ENCODE data around the gene FGF1. TPM values are rescaled to one million over a fixed set of nuclear protein-coding genes. Genes with fewer than 3 reads are reported as not detected.

FGF1 gene
- total RNA-seq, 2 experiments from 2014 or later, result not detected

- ChIA-PET POLR2A (no interaction called here), CTCF (no interaction called here)
- no peak overlapping the region for H3K27ac Mint-ChIP-seq
Observed at GRCh38 chr5:142679744-142680143, 6.1 kb downstream of the FGF1 start.

DNA sequence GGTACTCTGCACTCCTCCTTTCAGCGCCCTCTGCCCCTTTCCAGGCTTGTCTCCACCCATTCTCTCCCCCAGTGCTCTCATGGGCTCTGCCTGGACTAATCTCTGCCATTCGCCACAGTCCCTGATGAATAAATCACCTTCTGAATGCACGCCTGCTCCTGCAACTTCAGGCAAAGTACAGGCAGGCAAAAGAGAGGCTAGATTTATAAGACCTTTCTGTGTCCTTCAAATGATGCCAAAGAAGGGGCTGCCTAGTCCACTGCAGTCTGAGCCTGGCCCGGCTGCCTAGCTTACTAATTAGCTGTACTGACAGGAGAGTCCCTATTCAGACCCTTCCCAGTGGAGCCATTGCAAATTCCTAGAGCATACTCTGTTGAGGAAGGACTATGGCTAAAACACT lies 7.4 kb downstream of the FGF1 start:
- DNase-seq (no peak), ATAC-seq (no peak)
- H3K27me3 Mint-ChIP-seq (ENCODE audit: low read depth), result peaks cover 3% of the 10 kb centered on the region
- H3K4me3 Mint-ChIP-seq, result no peak overlapping the region
- H3K27ac Mint-ChIP-seq, result no peak overlapping the region
- CTCF ChIA-PET, result no interaction called here
- no peaks in the 10 kb centered on the region for H3K4me1 Mint-ChIP-seq (ENCODE audit: low read depth)
- no peaks in the 10 kb centered on the region for H3K9me3 Mint-ChIP-seq (ENCODE audit: insufficient read depth)
- POLR2A ChIA-PET, result no interaction called here
- H3K36me3 Mint-ChIP-seq (ENCODE audit: low read depth), result no peaks in the 10 kb centered on the region

More at GRCh38 chr5:142679744-142680143, 6.1 kb downstream of the FGF1 start:
- Mint-ChIP-seq H3K9me3 (ENCODE audit: insufficient read depth) (no peaks in the 10 kb centered on the region), H3K4me3 (no peak overlapping the region), H3K27me3 (ENCODE audit: low read depth) (no peaks in the 10 kb centered on the region), H3K36me3 (ENCODE audit: low read depth) (no peaks in the 10 kb centered on the region), H3K4me1 (ENCODE audit: low read depth) (no peaks in the 10 kb centered on the region)
- DNase-seq (no peak), ATAC-seq (no peak)

GRCh38 chr5:142677198-142677597 lies 8.7 kb downstream of the FGF1 start:
- Mint-ChIP-seq H3K27ac (no peak overlapping the region), H3K36me3 (ENCODE audit: low read depth) (no peaks in the 10 kb centered on the region), H3K9me3 (ENCODE audit: insufficient read depth) (no peaks in the 10 kb centered on the region), H3K27me3 (ENCODE audit: low read depth) (peaks cover 3% of the 10 kb centered on the region), H3K4me1 (ENCODE audit: low read depth) (no peaks in the 10 kb centered on the region), H3K4me3 (no peak overlapping the region)
- ChIA-PET CTCF (interaction anchor here (0.8 kb wide), 1 partner anchor 22 kb away, joined by 3 read pairs; no protein-coding TSS in a partner anchor), POLR2A (no interaction called here)
- ATAC-seq (no peak), DNase-seq (no peak)

DNA sequence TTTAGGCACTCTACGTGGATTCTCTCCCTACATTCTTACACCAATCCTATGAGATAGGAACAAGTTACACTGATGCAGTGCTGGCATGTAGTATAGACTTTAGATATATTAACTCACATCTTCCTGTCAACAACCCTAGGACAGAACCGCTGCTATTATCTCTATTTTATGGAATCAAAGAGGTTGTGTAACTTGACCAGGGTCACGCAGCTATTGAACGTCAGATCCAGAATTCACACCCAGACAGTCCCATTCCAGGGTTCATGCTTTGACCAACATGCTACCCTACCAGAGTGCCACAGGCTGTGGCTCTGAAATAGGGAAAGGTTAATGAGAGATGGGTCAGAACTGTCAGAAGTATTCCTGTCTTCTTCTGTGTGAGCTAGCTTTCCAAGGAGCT lies 9.6 kb downstream of the FGF1 start:
- H3K4me3 Mint-ChIP-seq, result no peak overlapping the region
- DNase-seq (no peak), ATAC-seq (no peak)
- POLR2A ChIA-PET, result interaction anchor here (0.6 kb wide), 1 partner anchor 9 kb away, joined by 3 read pairs; no protein-coding TSS in a partner anchor
- H3K27ac Mint-ChIP-seq, result no peak overlapping the region
- peaks cover 3% of the 10 kb centered on the region for H3K27me3 Mint-ChIP-seq (ENCODE audit: low read depth)
- H3K4me1 Mint-ChIP-seq (ENCODE audit: low read depth), result no peaks in the 10 kb centered on the region
- H3K36me3 Mint-ChIP-seq (ENCODE audit: low read depth), result no peaks in the 10 kb centered on the region
- CTCF ChIA-PET, result interaction anchor here (1.1 to 1.9 kb wide), 3 partner anchors 21 to 212 kb away, joined by 3 to 6 read pairs (median 3); no protein-coding TSS in a partner anchor
- no peaks in the 10 kb centered on the region for H3K9me3 Mint-ChIP-seq (ENCODE audit: insufficient read depth)

- H3K36me3 Mint-ChIP-seq (ENCODE audit: low read depth), result no peaks in the 10 kb centered on the region
- H3K4me1 Mint-ChIP-seq (ENCODE audit: low read depth), result no peaks in the 10 kb centered on the region
- ATAC-seq (no peak), DNase-seq (no peak)
- CTCF ChIA-PET, result interaction anchor here (1.9 kb wide), 1 partner anchor 20 kb away, joined by 6 read pairs; no protein-coding TSS in a partner anchor
- H3K27me3 Mint-ChIP-seq (ENCODE audit: low read depth), result peaks cover 3% of the 10 kb centered on the region
- POLR2A ChIA-PET, result no interaction called here
- no peak overlapping the region for H3K27ac Mint-ChIP-seq
- H3K9me3 Mint-ChIP-seq (ENCODE audit: insufficient read depth), result no peaks in the 10 kb centered on the region
- no peak overlapping the region for H3K4me3 Mint-ChIP-seq
Observed at GRCh38 chr5:142674531-142675469, 11.1 kb downstream of the FGF1 start.

DNA sequence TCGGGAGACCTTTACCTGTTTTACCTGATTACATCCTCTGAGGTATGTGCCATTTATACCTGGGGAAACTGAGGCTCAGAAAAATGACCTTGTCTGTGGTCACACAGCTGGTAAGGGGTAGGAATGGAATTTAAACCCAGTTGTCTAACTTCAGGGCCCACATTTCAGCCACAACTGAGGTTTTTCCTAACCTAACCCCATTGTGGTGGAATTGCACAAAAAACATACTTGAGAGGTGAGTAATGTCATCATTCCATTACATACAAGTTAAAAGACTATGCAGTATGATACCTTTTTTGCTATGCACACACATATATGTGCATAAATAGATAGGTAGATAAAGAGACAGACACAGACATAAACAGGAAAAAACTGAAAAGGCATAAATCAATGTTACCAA lies 14.1 kb downstream of the FGF1 start:
- CTCF ChIA-PET, result interaction anchor here (1.2 to 1.9 kb wide), 3 partner anchors 16 to 41 kb away, joined by 4 to 9 read pairs (median 4); no protein-coding TSS in a partner anchor
- Mint-ChIP-seq H3K4me1 (ENCODE audit: low read depth) (no peaks in the 10 kb centered on the region), H3K27me3 (ENCODE audit: low read depth) (peaks cover 3% of the 10 kb centered on the region), H3K36me3 (ENCODE audit: low read depth) (no peaks in the 10 kb centered on the region), H3K27ac (no peak overlapping the region), H3K9me3 (ENCODE audit: insufficient read depth) (no peaks in the 10 kb centered on the region), H3K4me3 (no peak overlapping the region)
- POLR2A ChIA-PET, result no interaction called here
- DNase-seq (no peak), ATAC-seq (no peak)

GRCh38 chr5:142671266-142671665 lies 14.6 kb downstream of the FGF1 start:
- Mint-ChIP-seq H3K9me3 (ENCODE audit: insufficient read depth) (no peaks in the 10 kb centered on the region), H3K4me3 (no peak overlapping the region), H3K27ac (no peak overlapping the region), H3K4me1 (ENCODE audit: low read depth) (no peaks in the 10 kb centered on the region), H3K36me3 (ENCODE audit: low read depth) (no peaks in the 10 kb centered on the region), H3K27me3 (ENCODE audit: low read depth) (peaks cover 3% of the 10 kb centered on the region)
- DNase-seq (no peak), ATAC-seq (no peak)
- POLR2A ChIA-PET, result no interaction called here
- CTCF ChIA-PET, result interaction anchor here (1.2 to 1.5 kb wide), 2 partner anchors 16 to 42 kb away, joined by 4 to 9 read pairs; no protein-coding TSS in a partner anchor

DNA sequence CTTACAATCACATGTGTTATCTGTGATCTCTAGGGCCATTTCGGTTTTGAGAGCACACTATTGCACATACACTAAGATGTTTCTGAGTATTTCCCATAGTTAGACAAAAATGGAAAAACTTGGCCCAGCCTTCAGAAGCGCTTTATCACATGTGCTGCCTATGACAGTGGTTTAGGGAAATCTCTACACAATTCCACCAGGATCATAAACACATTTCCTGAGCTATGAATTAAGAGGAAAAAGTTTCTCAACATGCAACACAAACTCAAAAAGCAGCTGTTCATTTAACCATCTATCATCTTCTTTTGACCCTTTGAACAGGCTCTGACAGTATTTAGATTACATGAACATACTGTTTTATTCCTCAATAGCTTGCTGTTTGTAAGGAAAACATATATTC lies 15.1 kb downstream of the FGF1 start:
- ChIA-PET POLR2A (no interaction called here), CTCF (interaction anchor here (1.5 kb wide), 1 partner anchor 15 kb away, joined by 9 read pairs; no protein-coding TSS in a partner anchor)
- H3K4me3 Mint-ChIP-seq, result no peak overlapping the region
- H3K4me1 Mint-ChIP-seq (ENCODE audit: low read depth), result no peaks in the 10 kb centered on the region
- peaks cover 3% of the 10 kb centered on the region for H3K27me3 Mint-ChIP-seq (ENCODE audit: low read depth)
- no peak overlapping the region for H3K27ac Mint-ChIP-seq
- no peaks in the 10 kb centered on the region for H3K36me3 Mint-ChIP-seq (ENCODE audit: low read depth)
- DNase-seq (no peak), ATAC-seq (no peak)
- H3K9me3 Mint-ChIP-seq (ENCODE audit: insufficient read depth), result no peaks in the 10 kb centered on the region

DNA sequence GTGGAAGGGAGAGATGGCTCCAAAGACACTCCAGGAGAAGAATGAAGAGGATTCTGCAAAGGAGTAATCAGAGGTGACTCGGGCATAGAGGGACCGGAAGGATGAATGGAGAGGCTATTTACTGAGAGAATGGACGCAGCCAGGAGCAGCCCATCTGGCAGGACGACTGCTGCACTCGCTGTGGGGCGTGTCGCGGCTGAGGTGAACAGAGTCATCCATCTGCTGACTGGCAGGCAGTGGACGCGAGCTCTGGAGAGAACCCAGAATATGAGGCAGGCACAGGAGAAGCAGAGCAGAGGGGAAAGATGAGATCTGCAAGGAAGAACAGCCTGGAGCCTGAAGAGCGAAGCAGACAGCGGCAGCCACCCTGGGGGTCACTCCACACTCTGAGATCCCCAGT lies 16.4 kb downstream of the FGF1 start:
- no peaks in the 10 kb centered on the region for H3K9me3 Mint-ChIP-seq (ENCODE audit: insufficient read depth)
- no peak overlapping the region for H3K27ac Mint-ChIP-seq
- ATAC-seq, result no peak
- H3K36me3 Mint-ChIP-seq (ENCODE audit: low read depth), result no peaks in the 10 kb centered on the region
- H3K4me1 Mint-ChIP-seq (ENCODE audit: low read depth), result no peaks in the 10 kb centered on the region
- DNase-seq, result no peak
- H3K27me3 Mint-ChIP-seq (ENCODE audit: low read depth), result peaks cover 3% of the 10 kb centered on the region
- ChIA-PET POLR2A (no interaction called here), CTCF (interaction anchor here (2.3 to 2.8 kb wide), 2 partner anchors 14 to 16 kb away, joined by 6 to 14 read pairs; no protein-coding TSS in a partner anchor)
- no peak overlapping the region for H3K4me3 Mint-ChIP-seq

DNA sequence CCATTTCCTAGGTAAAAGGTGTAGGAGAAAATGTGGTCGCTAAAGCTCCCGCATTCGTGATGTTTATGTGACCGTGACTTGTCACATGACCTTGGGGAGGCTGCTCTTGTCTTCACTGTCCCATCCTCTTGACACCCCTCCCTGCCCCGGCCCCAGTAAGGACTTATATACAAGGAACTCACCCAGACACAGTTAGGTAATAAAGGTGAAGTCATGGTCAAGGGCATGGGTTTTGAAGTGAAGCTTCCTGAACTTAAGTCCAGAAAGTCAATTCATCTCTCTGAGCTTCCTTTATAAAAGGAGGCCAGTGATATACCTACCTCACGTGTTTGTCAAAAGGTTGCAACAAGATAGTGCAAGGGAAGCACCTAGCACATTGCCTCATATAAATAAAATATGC lies 17.6 kb downstream of the FGF1 start:
- POLR2A ChIA-PET, result no interaction called here
- no peaks in the 10 kb centered on the region for H3K9me3 Mint-ChIP-seq (ENCODE audit: insufficient read depth)

DNA sequence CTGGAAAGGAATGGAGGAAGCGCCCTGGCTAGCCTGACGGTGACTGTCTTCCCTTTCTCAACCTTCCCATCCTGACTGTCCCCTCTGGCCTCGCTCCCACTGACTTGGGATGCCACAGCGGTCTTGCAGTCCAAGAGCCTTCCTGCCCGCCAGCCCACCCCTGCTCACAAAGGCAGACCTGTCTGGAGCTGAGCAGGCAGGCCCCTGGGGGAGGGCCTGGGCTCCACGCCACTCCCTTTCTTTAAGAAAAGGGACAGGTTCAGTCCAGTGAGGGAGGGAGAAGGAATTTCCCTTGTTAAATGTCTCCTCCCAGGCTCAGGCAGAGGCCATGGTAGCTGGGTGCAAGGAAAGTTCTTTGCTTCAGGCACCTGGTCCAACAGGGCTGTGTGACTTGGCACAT lies 18.1 kb downstream of the FGF1 start:
- no peak overlapping the region for H3K4me3 Mint-ChIP-seq
- ChIA-PET POLR2A (no interaction called here), CTCF (interaction anchor here (1.2 to 2.8 kb wide), 3 partner anchors 12 to 45 kb away, joined by 5 to 14 read pairs (median 6); no protein-coding TSS in a partner anchor)
- H3K36me3 Mint-ChIP-seq (ENCODE audit: low read depth), result no peaks in the 10 kb centered on the region
- H3K4me1 Mint-ChIP-seq (ENCODE audit: low read depth), result no peaks in the 10 kb centered on the region
- no peaks in the 10 kb centered on the region for H3K9me3 Mint-ChIP-seq (ENCODE audit: insufficient read depth)
- ATAC-seq (no peak), DNase-seq (no peak)
- no peak overlapping the region for H3K27ac Mint-ChIP-seq
- peaks cover 2% of the 10 kb centered on the region for H3K27me3 Mint-ChIP-seq (ENCODE audit: low read depth)

More for the DNA sequence above, 17.6 kb downstream of the FGF1 start:
- Mint-ChIP-seq H3K27ac (no peak overlapping the region), H3K4me3 (no peak overlapping the region), H3K27me3 (ENCODE audit: low read depth) (no peaks in the 10 kb centered on the region), H3K36me3 (ENCODE audit: low read depth) (no peaks in the 10 kb centered on the region), H3K4me1 (ENCODE audit: low read depth) (no peaks in the 10 kb centered on the region)
- no peak for ATAC-seq
- DNase-seq, result no peak
- CTCF ChIA-PET, result interaction anchor here (1.2 to 2.8 kb wide), 3 partner anchors 12 to 45 kb away, joined by 5 to 14 read pairs (median 6); no protein-coding TSS in a partner anchor

- Mint-ChIP-seq H3K9me3 (ENCODE audit: insufficient read depth) (no peaks in the 10 kb centered on the region), H3K27me3 (ENCODE audit: low read depth) (peaks cover 3% of the 10 kb centered on the region), H3K4me3 (no peak overlapping the region), H3K36me3 (ENCODE audit: low read depth) (no peaks in the 10 kb centered on the region), H3K4me1 (ENCODE audit: low read depth) (no peaks in the 10 kb centered on the region), H3K27ac (no peak overlapping the region)
- no peak for DNase-seq
- ATAC-seq, result no peak
- POLR2A ChIA-PET, result no interaction called here
- CTCF ChIA-PET, result interaction anchor here (0.9 to 2.9 kb wide), 3 partner anchors 9 to 224 kb away, joined by 3 to 12 read pairs (median 3); no protein-coding TSS in a partner anchor
Observed at GRCh38 chr5:142664636-142665035, 21.3 kb downstream of the FGF1 start.
